Endothelial cell of hepatic sinusoid (primary cell): ENCODE data around the gene FHIT.
"Not testable (repeated sequence)": the region's sequence is repeated elsewhere in the genome, so short reads cannot be mapped to it uniquely, and the experiment has no call there.

ENCODE experiments used
- in situ Hi-C: cut with HindIII; loops from 2 replicates; pipeline ENCODE4 v1.10.0; 2017; ENCODE audit warnings: low sequenced_read_pairs

FHIT gene

DNA sequence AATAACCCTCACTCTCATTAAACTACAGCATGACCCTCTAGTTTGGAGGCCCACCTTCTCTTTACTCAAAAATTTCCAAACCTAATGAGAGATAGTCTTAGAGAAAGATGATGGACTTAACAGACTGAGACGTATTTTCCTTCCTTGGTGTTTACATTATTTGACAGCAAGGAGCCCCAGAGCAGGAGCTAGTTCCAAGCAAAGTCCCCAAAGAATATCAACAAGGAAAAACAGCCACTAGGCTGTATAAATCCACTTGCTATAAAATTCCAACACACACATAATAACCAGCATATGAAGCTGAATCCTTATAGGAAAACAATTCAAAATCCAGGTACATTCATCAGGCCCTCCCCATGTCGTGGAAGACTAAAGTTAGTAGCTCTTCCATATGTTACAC lies 660.0 kb downstream of the FHIT start:
- in situ Hi-C loops: no loop called here

DNA sequence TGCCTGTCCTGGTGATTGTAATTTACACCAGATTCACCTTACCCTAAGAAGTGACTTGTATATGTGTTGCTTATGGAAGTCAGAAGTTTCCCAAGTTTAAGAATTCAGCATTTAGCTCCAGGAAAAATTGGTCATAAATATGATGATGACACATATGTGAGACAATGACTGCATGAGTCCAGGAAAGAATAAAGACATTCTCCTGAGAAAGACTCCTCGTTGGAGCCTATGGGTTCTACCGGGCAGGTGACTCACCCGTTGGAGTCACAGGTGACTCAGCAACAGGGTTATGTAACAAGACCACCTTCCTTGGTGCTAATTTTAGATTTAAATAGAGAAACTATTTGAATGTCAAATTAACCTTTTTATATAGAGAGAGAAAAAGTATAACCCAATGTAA lies 662.4 kb downstream of the FHIT start:
- in situ Hi-C loops: no loop called here

DNA sequence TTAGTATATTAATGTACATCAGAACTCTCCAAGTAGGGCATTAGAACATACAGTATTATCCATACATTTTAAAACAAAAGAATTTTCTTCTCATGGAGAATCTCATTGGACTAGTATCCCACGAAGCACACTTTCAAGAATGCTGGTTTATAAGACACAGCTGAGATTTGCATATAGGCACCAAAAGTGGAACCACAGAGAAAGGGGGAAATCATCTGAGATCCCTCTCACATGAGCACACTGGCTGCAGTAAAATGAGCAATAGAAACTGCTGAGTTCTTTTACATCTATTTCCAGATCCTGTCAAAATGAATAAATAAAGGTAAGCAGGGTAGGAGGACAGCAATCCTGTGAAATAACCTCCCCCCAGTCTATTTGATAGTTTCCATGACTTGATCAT lies 665.3 kb downstream of the FHIT start:
- in situ Hi-C loops: no loop called here

DNA sequence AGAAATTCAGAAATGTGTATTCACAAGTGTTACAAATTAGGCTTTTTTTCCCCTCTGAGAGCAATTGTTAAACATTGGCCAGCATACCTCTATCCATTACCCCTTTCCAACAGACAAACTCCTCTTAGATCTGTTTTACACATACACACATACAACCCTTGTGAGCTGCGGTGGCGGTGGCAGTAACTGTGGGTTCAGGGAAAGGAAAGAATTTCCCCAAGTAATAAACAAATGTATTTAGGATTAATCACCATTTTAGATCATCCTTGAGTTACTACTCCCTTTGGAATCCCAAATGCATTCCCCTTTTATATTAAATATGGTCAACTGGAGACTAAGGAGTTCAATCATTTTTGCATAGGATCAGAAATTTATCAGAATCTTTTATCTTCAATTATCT lies 667.0 kb downstream of the FHIT start:
- in situ Hi-C loops: no loop called here

DNA sequence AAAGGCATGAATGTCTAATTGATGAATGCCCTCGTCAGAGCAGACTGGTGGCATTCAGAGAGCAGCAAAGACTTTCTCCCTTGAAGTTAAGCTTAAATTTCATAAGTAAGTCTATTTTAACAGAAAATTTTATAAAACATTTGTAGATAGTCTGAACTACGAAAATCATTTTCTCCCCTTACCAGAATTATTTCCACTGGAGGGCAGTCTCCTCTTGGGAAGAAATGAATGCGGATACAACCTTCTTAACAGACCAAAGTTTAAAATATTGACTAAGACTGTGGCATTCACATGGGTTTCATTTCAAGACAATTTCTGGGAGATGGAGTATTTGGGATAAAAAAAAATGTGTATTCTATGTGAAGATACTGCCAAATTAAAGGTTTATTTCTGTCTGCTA lies 669.0 kb downstream of the FHIT start:
- in situ Hi-C loops: no loop called here

DNA sequence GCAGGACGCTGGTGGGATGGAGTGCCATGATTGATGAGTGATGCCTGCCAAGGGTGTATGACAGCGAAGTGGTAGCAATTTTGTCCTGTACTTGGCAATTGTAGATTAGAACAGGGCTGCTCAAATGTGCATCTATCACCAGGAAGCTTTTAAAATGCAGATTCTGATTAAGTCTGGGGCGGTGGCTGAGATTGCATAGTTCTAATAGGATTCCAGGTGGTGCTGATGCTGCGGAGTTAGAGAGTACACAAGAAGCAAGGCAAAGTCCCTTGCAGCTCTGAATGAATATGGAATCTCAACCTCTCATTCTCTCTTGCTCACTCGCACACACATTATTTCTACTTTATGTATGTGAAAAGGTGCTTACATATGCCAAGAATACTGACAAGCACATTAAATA lies 670.4 kb downstream of the FHIT start:
- in situ Hi-C loops: no loop called here

DNA sequence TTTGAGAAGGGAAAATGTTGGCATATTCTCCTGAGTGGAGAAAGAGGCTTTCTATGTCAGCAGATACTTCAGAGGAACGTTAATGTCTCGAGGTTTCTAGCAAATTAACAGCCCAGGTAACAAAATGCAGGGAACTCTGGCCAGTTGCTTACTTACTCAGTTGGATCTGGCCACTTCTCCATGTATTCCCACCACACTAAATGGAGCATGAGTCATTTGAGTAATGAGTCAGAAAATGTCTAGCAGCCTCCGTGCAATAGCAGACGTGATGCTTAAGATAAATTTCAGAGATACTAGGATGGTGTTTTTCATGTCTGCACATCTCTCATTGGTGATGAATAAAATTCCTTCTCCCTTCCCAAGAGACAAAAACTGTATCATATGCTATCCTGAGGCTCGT lies 671.5 kb downstream of the FHIT start:
- in situ Hi-C loops: no loop called here

DNA sequence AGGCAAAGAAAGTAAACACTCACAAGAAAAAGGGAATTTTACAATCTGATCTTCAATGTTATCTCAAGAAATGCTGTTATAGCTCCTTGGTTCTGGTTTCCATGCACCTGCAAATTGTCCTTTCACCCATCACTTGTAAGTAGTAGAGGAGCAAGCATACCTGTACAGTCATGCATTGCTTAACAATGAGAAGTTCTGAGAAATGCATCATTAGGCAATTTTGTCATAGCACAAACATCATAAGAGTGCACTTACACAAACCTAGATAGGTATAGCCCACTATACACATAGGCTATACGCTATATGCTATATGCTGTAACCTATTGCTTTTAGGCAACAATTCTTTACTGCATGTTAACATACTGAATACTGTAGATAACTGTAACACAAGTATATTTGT lies 672.3 kb downstream of the FHIT start:
- in situ Hi-C loops: no loop called here

DNA sequence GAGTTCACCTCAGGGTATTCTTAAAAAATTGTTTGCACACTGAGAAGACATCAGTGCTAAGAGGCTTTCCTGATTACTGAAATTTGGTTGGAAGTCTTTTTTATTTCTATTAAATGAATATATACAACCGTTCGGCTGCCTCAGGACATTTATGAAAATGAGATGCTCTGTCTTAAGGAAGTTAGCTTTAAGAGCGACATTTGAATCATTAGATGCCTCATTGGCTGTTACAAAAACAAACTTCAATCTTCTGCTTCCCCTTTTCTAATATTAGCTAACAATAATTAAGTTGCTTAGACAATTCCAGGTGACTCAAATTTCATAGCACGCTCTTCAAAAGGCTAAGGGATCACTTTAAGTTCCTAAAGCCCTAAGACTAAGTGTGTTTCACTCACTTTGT lies 673.7 kb downstream of the FHIT start:
- in situ Hi-C loops: no loop called here

DNA sequence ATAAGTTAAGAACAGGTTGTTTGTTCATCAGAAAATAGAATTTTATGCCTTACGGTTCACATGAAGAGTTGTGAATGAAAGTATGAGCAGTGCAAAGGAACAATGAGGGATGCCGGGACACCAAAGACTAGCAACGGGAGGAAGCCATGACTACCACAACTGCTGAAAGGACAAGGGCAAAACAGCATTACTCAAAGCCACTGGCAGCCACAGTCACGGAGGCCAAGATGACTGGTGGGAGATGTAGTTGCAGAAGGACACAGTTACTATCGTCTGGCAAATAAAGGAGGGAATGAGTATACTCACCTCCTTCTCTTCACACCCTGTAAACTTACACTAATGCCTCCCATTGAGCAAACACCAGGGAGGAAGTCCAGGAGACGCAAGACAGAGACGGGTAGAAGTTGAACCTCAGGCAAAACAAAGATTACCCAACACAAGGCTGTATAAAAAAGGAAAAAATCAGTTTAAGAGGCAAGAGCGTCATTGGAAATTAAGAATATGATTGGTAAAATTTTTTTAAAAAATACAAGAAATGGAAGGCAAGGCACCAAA lies 675.5 kb downstream of the FHIT start:
- in situ Hi-C loops: no loop called here

DNA sequence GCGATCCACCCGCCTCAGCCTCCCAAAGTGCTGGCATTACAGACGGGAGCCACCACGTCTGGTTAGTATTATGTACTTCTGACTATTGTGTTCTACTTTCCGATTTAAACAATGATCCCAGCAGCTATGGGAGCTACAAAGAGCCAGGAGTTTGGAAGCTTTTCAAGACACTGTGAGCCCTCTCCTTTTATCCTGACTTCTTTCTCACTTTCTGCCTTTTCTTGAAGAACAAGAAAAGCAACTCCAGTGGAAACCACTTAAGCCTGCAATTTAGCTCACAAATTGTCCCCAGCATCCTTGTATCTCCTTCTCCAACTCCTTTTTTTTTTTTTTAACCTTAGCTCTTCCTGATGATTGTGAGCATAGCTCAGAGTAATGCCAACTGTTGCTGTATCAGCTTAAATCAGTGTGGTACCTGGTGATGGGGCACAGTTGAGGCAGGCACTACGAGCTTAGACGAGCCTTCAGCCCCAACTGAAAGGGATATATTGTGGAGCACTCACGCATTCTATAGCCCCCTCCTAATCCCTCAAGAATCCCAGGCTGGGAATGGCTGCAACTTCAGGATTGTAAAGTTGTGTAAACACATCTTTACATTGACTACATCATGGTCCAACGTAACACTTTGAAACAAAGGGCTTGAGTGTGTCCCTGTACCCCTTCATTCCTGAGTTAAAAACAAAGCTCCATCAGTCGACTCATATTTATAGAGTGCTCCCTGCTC lies 677.0 kb downstream of the FHIT start:
- in situ Hi-C loops: no loop called here

DNA sequence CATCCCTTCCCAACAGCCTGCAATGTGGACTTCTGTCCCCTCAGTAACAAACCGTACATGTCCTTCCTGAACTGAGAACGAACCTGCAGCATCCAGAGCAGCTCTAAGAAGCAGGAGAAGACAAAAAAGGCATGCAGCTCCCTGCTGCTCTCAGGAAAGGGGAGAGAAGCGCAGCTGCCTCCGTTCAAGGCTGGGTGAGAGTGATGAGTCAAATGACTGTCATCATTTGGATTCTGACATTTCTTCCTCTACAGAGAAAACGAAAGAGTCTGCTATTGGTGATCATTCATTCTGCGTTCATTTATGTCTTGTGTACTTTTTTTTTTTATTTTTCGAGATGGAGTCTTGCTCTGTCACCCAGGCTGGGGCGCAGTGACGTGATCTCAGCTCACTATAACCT lies 677.8 kb downstream of the FHIT start:
- in situ Hi-C loops: no loop called here

DNA sequence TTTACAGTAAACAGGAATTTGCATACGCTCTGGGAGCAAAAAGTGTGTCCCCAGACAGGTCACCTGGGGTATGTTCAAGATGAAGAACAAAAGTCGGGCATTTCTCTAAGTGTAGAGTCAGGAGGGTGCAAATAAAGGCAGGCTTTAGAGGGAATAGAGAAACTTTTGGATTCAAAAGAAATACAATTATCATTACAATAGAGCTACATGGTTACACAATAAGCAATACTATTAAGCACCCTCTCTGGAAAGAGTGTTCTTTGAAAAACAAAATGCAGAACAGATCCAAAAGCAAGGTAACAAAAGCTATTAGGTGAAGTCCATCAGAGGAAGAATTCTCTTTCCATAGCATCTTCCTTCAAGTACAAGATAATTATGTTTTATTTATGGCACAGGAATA lies 679.7 kb downstream of the FHIT start:
- in situ Hi-C loops: no loop called here

DNA sequence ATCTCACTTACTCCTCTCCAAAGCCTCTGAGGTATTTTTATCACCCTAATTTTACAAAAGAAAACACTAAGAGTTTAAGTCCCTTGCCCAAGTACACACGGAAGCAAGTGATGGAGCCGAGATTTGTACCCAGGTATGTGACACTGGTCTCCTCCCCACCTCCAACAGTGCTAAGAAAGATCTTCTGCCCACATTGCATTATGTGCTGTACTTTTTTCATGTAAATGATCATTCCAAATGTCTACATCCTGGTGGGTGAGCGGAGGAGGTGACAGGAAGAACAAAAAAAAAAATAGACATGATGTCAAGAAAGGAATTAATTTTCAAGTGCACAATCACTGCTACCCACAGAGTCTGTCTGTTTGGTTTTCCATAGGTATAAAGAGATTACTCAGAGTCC lies 694.1 kb downstream of the FHIT start:
- in situ Hi-C loops: no loop called here

DNA sequence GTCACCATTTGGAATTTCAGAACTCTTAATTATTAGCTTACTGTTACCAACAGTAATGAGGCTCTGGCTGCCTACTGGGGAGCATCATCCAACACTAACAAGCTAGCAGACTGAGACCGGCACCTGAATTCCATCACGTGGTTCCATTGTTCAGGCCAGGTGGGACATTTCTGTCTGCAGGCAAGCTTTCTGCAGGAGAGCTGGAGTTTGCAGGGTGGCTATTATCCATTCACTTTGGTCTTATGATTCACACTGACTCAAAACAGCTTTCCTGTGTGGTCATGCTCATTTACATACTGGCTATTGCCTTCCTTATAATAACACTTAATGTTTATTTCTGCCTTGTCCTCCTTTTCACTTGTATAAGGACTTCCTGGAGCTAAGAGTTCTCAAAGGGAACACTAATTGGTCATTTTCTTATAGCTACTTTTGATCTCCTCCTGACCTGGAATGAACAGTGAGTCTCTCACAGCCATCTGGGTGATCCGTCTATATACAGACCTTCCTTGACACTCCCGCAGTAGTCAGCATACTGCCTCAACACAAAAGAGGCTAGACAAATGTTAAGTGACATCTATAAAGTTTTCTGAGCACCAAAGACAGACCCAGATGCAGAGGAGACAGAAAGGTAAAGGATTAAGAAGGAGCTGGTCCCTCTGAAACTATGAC lies 695.4 kb downstream of the FHIT start:
- in situ Hi-C loops: no loop called here

DNA sequence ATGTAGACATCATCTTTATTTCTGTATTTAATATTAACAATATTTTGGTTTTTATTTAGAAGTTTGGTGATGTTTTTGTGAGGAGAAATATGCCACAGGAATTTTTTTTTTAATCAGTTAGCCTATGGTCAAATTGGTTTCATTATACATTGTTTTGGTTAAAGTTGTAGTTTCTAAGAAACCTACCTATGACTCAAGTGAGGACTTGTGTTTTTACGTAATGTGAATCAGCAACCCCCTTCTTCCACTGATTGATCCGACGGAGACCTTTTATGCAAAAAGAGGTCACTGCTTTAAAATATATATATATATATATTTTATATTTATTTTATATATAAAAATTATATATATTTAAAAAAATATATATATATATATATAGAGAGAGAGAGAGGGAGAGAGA lies 698.1 kb downstream of the FHIT start:
- in situ Hi-C loops: no loop called here

DNA sequence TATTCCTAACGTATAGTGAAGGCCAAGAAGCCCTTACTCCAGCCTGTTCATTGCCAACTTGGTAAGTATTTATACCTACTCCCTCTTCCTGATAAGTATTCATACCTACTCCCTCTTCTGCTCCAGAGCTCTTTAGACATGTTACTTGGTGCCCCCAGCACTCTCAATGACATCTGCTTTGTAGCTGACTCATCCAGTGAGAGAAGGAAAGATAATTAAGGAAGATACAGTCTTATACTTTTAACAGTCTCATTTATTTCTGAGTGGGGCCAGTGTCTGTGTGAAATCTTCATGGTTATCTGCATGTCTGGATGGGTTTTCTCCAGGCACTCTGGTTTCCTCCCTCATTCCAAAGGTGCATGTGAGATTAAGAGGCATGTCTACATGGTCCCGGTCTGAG lies 698.7 kb downstream of the FHIT start:
- in situ Hi-C loops: no loop called here

DNA sequence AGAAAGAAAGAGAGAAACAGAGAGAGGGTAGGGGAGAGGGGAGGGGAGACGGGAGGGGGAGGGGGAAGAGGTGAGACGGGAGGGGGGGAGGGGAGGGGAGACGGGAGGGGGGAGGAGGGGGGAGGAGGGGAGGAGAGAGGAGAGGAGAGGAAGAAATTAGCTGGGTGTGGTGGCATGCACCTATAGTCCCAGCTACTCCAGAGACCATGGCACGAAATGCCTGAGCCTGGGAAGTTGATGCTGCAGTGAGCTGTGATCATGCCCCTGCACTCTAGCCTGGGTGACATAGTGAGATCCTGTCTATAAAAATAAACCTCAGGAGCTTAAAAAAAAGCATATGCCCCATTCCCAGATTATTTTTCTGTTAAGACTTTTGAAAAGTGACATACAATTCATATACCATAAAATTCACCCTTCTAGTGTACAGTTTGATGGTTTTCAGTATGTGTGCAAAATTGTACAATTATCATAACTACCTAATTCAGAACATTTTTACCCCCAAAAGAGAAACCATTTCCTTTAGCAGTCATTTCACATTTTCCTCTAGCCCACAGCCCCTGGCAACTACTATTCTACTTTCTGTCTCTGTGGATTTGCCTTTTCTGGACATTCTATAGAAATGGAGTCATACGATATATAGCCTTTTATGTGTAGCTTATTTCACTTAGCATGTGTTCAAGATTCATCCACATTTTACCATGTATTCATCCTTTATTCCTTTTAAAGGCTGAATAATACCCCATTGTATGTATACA lies 699.6 kb downstream of the FHIT start:
- in situ Hi-C loops: no loop called here

DNA sequence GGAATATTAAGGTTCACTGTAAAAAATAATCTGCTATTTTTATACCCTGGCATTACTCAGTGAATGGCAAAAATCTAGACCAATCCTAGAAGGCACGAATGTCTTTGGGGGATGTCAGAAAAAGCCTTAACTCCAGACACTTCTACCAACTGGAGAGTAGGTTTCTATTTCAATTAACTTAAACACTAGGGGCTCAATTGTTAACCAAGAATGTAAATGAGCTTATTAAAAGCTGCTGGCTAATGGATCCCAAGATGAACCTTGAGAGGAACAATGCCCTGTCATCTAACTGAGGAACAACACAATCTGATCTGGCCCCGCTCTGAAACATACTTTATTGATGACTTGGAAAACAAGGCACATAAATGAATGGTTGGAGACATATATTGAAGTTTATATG lies 701.4 kb downstream of the FHIT start:
- in situ Hi-C loops: no loop called here

DNA sequence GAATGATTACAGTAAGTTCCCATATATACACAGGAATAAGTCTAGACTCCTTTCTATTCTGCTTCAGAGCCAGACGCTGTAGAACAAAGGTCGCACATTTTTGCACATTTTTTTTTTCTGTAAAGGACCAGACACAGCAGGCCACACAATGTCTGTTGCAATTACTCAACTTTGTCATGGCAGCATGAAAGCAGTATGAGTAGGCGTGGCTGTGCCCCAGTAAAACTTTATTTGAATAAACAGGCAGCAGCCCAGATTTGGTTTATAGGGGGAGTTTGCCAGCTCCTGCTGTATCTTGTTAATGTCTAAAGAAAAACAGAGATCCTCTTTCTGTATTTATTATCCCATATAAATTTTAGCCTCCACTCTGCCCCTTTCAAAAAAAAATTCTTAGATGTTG lies 708.3 kb downstream of the FHIT start:
- in situ Hi-C loops: no loop called here

DNA sequence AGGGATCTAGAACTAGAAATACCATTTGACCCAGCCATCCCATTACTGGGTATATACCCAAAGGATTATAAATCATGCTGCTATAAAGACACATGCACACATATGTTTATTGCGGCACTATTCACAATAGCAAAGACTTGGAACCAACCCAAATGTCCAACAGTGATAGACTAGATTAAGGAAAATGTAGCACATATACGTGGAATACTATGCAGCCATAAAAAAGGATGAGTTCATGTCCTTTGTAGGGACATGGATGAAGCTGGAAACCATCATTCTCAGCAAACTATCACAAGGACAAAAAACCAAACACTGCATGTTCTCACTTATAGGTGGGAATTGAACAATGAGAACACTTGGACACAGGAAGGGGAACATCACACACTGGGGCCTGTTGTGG lies 711.9 kb downstream of the FHIT start:
- in situ Hi-C loops: not testable (repeated sequence)

DNA sequence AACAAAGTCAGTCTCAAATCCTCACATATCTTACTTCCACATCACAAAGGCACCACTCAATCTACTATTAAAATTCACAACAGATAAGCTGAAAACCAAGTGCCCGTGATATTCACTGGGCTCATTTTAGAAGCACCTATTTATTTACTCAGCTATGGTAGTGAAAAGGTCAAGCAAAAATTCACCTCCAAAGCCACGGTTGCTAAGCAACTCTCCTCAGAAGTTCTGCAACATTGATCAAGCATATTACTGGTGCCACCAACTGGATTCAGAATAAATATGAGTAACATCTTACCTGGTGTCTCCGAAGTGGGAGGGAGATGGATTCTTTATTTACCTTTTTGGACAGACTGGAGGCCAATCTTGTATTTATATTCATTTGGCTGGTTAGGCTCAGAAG lies 714.8 kb downstream of the FHIT start:
- in situ Hi-C loops: no loop called here
